Stimulated activated CD4-positive, alpha-beta T cell treated with anti-CD3 and anti-CD28 coated beads, Interleukin-2, amount 100 ng/mL, for 4 hours (primary cell): ENCODE data around the gene PGGT1B.

Source experiments
- DNase-seq: peaks from one replicate; pipeline ENCODE4 v3.0.0-alpha.2; 2020; ENCODE audit warnings: low read depth

The PGGT1B gene

DNA sequence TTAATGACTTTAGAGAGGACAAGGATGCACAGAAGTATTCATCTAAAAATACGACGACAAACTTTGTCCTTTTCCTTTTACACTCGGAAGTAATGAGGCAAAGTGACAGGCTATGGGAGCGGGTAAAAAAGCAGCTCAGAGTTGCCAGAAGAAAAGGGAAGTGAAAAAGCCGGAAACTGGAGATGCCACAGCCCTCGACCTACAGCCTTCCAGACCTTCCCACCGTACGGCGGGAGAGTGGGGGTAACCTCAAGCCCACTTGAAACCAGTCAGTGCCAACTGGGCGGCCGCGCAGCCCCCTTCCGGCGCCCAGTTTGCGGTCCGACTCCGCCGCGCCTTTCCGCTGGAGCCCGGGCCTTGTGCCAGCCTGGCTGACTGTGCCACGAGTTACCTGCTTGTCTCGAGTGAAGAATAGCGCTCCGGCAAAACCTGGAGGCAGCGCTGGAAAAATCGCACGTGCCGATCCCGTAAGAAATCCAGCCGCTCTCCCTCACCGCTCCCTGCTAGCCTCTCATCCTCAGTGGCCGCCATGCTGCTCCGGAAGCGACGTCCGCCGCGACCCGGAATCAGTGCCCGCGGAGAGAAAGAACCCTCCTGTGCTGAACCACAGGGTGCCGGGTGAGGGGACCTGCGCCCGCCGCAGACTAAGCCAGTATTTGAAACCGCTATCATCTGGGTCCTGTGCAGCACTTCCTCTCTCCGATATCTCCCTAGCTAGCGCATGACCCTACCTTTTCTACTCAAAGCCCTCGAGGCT lies at the start of gene PGGT1B:
Gene PGGT1B, minus strand, starts transcription at position 557 of the 757 bp plus-strand sequence. Its CDS starts 26 bp downstream, at position 531.
- DNase-seq: peak; percentile 46

DNA sequence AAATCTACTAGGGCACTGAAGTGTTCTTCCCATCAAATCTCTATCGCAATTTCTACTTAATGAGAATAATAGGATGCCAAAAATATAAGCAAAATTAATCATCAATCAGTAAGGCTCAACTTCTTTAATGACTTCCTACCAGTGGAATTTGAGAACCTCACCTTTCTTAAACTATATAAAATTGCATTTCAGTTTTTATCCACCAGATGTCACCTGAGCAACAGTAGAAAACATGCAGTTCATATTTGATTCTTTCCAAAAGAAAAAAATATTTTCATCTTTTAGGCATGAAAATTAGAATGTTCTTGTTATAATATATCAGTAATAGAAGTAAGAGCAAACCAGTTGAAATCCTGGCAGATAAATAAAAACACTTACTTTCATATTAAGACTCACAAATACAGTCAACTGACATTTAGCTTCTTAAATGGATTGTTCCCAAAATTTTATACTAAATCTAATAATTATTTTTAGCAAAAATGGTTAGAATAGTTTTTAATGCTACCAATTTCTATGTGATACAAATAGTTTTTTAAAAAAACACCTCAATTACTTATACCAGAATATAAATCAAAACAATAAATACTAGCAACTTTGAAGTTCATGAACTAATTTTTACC lies 47.2 kb upstream of the PGGT1B start:
- no peak for DNase-seq

DNA sequence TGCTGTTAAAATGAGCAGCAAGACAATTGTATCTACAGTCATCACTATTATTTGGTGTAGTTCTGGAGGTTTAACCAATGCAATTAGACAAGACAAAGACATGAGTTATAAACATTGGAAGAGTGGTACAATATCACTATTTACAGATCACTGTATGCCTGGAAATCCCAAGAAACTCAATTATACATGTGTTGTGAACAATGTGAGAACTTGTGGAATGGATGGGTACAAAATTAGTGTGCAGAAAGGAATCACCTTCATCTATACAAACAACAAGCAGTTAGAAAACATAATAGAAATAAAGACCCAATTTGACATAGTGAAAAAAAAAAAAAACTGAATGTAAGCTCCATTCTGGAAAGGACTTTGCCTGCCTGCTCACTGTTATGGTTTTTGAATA lies 46.1 kb upstream of the PGGT1B start:
- no peak for DNase-seq

DNA sequence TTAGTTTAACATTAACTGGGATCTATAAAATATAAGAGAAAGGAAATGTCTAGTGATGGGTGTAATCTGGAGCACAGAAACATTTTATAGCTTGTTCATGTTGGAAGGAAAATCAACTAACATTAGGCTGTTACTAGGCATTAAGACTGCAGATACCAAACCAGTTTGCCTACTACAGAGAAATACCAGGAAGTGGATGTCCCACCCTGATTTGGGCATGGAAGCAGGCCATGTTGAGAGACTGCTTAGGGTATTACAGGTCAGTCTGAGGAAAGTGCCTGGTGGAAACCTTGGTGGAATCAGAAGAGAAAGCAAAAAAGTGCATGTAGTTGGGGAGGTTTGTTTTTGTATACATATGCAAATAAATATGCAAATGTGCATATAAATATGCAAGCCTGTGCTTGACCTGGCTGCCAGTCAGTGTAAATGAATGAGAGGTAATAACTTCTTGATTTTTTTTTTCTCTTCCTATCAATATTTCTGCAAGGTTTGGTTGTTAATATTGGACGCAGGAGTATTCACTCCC lies 43.4 kb upstream of the PGGT1B start:
- no peak for DNase-seq

DNA sequence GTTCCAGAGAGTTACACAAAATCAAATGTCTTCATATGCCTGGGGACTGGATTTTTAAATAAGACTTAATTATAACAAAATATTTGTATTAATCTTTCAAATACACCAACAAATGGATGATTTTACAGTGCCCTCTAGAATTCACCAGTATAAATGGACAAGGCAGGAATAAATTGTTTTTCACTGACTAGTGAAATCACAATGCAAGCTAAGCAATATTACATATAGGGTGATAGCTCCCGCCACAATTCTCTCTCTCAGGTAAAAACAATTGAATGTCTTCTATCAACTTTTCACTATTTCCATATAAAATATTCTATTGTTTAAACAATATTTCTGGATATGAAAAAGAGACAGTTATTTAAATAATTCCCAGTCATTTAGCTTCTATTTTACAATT lies 41.8 kb upstream of the PGGT1B start:
- no peak for DNase-seq

DNA sequence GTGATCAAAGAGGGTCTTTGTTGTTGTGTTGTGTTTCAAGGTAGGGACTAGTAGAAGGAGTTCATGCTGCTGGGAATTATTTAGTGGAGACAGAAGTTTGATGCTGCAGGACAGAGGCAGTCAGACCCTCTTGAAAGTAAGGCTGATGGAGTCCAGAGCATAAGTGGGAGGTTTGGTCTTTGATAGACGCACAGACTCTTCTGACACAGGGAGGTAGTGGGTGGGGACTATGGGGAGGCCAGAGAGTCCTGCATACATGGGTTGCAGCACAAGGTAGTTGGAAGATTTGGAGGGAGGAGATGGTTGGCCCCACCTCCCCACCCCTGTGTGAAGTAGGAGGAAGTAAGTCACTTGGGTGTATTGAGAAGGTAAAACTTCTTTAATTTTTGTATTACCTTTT lies 36.1 kb upstream of the PGGT1B start:
- DNase-seq: no peak

DNA sequence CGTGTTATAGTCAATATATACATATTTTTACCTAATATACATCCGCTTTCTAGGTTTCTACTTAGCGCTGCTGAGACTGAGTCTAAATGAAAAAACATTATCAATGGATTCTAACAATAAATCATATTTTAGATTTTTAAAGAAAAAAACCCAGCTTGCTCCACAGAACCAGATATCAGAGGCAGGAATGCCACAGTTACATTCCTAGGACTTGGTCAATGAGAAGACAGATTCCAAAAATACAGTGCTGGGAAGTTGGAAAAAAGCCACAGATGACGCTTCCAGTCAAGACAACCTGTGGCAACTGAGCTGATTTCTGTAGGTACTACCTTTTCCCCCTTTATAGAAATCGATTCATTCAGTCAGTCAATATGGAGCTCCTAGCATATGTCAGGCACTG lies 34.4 kb upstream of the PGGT1B start:
- no peak for DNase-seq

DNA sequence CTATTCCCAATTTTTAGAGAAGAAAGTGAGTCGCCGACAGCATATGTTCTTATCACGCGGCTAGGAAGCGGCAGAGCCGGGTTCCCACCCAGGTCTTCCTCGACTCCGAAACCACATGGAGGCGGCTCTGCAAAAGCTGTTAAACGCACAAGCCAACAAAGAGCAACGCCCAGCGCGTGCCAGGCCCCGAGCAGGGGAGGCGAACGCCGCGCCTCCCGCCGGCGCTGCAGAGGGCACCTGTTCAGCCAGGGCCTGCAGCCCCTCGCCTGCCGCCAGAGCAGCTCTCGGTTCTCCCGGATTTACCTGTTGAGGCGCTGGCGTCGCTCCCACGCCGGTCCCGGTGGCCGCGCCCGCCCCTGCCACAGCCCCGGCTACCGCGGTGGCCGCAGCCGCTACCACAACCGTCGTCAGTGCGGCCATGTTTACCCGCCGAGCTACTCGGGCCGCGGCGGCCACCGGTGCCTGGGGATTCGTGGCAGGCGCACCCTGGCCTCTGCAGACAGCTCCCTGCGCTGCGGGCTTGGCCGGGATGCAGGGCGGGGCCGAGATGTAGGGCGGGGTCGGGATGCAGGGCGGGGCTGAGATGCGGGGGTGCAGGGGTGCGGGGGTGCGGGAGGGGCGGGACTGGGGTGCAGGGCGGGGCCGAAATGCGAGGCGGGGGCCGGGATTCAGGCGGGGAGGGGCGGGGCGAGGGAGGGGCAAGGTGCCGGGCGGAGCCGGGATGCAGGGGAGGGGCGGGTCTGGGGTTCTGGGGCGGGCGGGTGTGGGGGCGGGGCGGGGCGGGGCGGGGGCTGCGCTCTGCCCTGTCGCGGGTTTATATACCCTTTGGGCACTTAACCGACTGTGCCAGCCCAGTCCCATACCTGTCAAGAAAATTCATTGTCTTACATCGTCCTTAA lies 33.7 kb upstream of the PGGT1B start, which contains the start of gene CCDC112:
Gene CCDC112, minus strand, starts transcription at position 531 of the 899 bp plus-strand sequence. Its CDS starts 111 bp downstream, at position 420.
- peak; percentile 76 for DNase-seq

DNA sequence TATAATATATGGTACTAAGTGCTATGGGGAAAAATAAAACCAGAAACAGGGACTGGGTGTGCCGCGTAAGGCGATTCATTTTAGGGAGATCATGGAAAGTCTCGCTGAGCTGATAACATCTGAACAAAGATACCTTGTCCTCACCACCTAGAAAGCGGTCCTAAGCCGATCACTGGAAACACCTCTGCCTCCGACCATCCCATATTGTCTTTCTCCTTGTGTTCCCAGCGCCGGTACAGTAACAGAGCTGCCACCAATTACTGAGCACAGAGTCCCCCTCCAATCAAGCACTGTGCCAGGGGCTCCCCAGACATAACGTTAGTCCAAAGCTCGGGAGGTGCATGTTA lies 33.1 kb upstream of the PGGT1B start:
- DNase-seq: no peak

DNA sequence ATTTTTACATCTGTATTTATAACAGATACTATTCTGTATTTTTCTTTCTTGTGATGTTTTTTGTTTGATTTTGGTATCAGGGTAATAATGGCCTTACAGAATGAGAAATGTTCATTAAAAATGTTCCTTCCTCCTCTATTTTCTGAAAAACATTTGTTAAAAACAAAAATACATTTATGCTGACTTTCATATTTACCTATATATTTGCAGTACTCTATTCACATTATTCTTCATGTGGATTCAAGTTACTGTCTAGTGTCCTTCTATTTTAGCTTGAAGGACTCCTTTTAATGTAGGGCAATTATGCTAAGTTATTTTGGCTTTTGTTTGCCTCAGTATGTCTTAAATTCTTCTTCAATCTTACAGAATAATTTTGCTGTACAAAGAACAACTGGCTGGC lies 28.7 kb upstream of the PGGT1B start:
- no peak for DNase-seq

DNA sequence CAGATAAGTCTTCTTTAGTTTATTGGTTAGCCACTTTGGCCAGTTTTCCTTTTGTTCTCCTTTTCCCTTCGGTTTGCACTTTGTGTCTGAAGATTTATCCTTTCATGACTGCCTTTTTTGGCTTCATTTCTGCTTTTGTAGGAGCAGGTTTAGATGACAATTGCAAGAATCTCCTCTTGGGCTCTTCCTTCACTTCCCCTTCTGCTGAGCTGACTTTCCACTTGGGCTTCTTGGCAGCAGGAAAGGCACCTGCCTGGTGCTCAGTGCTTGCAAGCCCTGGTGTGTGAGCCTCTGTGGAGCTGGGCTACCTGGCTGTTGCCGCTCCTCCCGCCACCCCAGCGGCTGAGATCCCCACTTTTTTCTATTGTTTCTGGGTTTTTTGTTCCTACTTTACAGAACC lies 26.4 kb upstream of the PGGT1B start:
- no peak for DNase-seq

DNA sequence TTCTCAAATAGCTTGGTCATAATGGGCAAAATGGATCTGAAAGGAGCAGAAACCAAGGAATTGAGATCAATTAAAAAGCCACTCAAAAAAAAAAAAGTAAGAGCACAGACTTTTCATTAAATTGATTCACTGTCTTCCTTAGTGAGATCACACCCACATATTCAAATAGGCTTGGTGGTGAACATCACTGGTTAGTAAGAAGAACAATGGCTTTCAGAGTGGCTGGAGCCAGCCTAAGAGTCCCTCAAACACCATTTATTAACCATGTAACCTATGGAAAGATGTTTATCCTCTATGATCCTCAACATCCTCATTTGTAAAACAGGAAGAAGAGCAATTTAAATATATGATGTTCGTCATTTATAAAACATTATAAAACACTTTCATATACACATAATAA lies 21.3 kb upstream of the PGGT1B start:
- DNase-seq: no peak

DNA sequence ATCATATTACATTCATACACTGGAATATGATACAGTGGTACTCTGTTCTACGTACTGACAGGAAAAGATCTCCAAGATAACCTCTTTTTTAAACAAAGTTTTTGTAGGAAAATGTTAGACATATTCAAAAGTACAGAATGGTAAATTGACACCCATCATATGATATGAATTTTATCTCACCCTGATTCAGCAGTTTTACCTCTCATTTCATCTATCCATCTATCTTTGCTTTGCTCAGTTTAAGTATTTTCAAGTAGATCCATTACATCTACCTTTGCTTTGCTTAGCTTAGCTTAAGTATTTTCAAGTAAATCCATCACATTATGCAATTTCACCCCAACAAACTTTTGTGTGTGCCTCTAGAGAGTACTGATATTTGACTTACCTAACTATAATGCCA lies 19.5 kb upstream of the PGGT1B start:
- DNase-seq: no peak

DNA sequence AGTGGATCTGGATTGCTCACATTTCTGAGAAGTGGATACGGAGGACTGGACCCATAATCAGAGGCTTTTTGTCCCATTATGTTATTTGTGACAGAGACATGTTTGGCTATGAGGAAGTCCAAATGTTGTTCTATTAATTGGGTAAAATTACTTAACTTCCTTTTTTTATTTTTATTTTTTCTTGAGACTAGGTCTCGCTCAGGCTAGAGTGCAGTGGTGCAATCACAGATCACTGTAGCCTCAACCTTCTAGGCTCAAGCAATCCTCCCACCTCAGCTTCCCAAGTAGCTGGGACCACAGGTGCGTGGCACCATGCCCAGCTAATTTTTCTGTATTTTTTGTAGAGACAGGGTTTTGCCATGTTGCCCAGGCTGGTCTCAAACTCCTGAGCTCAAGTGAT lies 11.9 kb upstream of the PGGT1B start:
- no peak for DNase-seq

DNA sequence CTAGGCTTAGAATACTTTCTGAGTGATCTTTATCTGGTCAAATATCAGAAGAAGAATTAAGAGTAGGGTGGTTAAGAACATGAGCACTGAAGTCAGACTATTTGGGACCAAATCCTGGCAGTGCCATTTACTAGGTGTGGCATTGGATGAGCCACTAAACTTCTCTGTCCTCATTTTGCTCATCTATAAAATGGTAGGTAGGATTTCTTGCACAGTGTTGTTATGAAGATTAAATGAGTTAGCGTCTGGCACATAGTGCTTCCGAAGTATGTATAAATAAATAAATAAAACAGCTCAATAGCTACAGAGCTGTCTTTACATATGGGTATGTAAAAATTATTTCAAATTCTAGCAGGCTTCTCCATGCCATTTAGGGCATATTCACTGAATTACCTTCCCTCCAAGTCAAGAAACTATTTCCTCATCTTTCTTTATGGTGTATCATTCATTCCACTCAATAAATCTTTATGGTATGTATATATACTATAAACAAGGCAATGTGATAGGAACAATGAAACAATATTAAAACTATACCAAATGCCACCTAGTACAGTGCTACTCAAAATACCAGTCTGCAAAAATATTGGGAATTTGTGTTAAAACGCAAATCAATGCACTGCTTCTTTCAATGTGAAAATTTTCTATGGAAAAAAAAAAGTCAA lies 9.8 kb upstream of the PGGT1B start:
- DNase-seq: no peak

DNA sequence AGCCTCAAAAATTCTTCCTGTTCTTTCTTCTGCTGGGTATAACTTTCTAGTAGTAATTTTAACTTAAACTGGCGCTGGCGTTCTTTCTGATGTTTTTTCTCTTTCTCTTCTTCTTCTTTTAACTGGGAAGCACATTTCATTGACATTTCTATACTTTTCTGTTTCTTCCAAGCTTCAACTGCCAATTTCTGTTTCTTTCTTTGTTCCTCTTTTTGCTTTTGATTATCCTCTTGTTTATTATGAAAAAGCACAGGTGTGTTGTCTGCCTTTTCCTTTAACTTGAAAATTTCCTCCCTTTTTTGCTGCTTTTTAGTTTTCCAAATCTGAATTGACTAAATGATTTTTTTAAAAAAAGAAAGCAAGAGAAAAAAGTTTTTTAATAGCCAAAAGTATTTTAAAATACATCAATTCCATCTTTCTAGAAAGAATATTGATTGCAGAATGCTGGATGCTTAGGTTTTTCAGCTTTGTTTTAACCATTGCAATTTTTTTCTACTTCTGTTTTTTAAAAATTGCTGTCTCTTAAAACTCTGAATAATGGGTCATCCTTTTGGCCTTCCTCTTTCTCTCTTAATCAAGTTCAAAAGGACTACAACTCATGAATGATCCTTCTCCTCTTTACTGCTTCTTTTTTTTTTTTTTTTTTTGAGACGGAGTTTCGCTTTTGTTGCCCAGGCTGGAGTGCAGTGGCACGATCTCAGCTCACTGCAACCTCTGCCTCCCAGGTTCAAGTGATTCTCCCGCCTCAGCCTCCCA lies 8.8 kb upstream of the PGGT1B start:
- no peak for DNase-seq

DNA sequence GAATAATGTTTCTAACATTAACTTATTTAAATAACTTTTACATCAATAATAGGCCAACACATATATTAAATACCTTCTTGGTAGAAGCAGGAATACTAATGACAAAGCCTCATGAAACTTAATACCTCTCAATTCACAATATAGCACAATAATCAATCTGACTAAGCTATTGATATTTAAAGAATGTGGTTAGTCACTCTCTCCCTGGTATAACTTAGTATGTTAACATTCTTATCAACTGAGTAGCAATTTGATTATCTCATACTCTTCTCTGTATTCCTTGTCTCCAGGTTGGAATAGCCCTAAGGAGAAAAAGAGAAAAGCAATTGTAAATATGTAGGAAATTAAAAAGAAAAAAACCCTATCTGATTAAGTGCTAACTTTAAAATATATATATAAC lies 4.9 kb upstream of the PGGT1B start:
- no peak for DNase-seq

DNA sequence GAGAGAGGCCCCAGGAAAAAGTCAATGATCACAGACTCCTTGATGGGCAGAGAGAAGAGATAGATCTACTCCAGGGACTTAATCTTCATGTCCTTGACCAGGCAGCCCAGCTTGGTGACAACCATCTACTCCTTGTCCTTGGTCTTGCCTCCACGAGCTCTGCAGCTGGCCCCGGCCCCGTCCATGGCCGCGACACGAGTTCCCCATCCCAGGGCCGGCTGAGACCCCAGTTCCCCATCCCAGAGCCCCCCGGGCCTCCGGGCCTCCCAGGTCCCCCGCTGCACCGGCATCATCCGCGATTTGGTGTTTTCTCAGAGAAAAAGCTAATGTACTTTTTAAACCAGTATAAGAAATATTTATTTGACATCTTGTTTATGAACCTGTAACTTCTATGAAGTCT lies 2.5 kb upstream of the PGGT1B start:
- no peak for DNase-seq

DNA sequence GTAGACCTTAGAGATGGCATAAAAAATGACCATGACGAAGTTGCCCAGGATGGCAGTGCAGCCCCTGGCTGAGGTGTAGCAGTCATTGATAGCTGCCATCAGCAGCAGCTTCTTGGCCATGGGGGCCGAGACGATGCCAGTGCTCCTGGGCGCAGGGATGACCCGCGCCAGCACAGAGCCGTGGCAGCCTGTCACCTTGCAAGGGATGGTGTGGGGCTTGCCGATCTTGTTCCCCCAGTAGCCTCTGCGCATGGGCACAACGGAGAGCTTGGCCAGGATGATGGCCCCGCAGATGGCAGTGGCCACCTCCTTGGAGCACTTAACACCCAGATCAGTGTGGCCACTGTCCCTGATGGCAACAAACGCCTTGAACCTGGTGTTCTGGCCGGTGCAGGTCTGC lies 2.1 kb upstream of the PGGT1B start:
- DNase-seq: no peak

DNA sequence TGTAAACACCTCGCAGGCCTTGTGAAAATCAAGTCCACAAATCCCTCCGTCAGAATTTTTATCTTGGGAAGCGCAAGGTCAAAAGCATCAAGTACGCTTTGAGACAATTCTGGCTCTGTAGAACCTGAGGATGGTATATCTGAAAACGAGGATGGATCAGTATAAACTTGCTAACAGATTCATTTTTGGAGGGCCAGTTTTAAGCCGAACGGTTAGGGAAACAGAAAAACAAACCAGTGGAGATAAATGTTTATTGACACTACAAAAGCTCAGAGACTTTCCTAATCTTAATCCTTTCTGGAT lies 352 bp upstream of the PGGT1B start:
- no peak for DNase-seq

DNA sequence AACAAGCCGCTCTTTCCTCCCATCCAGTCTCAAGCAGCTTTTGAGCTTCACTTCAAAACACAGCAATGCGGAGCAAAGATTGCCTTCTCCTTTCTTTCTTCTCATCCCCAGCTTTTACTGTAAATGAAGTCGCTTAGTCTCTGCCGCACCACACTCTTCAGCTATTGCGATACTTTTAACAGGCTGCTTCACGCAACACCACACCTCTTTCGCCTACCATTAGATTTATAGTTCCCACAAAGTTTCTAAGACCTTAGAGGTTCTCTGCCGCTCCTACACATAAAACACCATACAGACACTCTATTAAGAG lies 711 bp downstream of the PGGT1B start:
- no peak for DNase-seq

DNA sequence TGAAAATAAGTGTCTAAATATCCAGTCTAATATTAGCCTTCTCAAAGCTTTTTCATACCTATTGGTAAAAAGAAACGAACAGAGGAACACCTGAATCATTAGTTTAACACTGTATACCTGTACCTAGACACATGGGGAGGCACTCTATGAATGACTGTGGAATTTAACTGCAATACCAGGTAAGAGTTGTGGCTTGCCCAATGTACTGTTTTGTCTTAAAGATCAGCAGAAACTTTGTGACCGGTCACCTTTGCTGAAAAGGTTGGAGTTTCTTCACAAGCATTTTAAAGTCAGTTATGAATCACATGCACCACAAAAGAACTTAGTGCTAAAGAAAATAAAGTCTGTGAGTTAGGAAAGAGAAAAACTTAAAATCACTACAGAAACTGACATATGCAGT lies 2.4 kb downstream of the PGGT1B start:
- DNase-seq: no peak
